Chondrocyte (in vitro differentiated cells): Measurements from ENCODE around the gene EXOC7. TPM values are rescaled to one million over a fixed set of nuclear protein-coding genes. Genes with fewer than 3 reads are reported as not detected.

Source experiments
- DNase-seq: peaks from one replicate; pipeline ENCODE4 v3.0.0; 2021; ENCODE audit warnings: mixed read lengths, low spot score
- H3K27ac Mint-ChIP-seq: one replicate; pipeline ENCODE4 v1.8.0; 2021; ENCODE audit warnings: mild to moderate bottlenecking, moderate library complexity, mixed read lengths; ENCODE audit not compliant: unreplicated experiment
- H3K27me3 Mint-ChIP-seq: 2 replicates; pipeline ENCODE4 v1.8.0; 2021; ENCODE audit warnings: low read depth, mixed read lengths
- H3K36me3 Mint-ChIP-seq: 2 replicates; pipeline ENCODE4 v1.8.0; 2021; ENCODE audit warnings: low read depth, mixed read lengths
- H3K4me1 Mint-ChIP-seq: 2 replicates; pipeline ENCODE4 v1.8.0; 2021; ENCODE audit warnings: low read depth, mild to moderate bottlenecking, mixed read lengths
- H3K4me3 Mint-ChIP-seq: one replicate; pipeline ENCODE4 v1.8.0; 2021; ENCODE audit warnings: mild to moderate bottlenecking, moderate library complexity, mixed read lengths; ENCODE audit not compliant: unreplicated experiment
- H3K9me3 Mint-ChIP-seq: 2 replicates; pipeline ENCODE4 v1.8.0; 2021; ENCODE audit warnings: low read depth, mixed read lengths
- total RNA-seq: library from RNA; stranded (reverse); gene quantifications from 3 replicates; pipeline ENCODE4 v1.2.1, GENCODE V29; 2021
- TF ChIP-seq, protein P1 (sequence below): fragments of 200-600 bp; sonication (generic); IDR thresholded peaks from 2 replicates; pipeline ENCODE4 v1.5.0; 2021; ENCODE audit warnings: antibody characterized with exemption, mild to moderate bottlenecking, moderate library complexity

Gene EXOC7
- total RNA-seq, 1 donor from 2014 or later = 131 TPM

GRCh38 chr17:76137351-76138233, 34.0 kb upstream of the EXOC7 start:
- H3K27ac Mint-ChIP-seq = peak overlapping the region; percentile 32
- H3K27me3 Mint-ChIP-seq = peaks cover 17% of the 10 kb centered on the region
- DNase-seq = peak; percentile 87
- peaks cover 18% of the 10 kb centered on the region for H3K4me1 Mint-ChIP-seq
- no peaks in the 10 kb centered on the region for H3K36me3 Mint-ChIP-seq
- H3K9me3 Mint-ChIP-seq = no peaks in the 10 kb centered on the region
- H3K4me3 Mint-ChIP-seq = no peak overlapping the region
- TF ChIP-seq, protein P1, sequence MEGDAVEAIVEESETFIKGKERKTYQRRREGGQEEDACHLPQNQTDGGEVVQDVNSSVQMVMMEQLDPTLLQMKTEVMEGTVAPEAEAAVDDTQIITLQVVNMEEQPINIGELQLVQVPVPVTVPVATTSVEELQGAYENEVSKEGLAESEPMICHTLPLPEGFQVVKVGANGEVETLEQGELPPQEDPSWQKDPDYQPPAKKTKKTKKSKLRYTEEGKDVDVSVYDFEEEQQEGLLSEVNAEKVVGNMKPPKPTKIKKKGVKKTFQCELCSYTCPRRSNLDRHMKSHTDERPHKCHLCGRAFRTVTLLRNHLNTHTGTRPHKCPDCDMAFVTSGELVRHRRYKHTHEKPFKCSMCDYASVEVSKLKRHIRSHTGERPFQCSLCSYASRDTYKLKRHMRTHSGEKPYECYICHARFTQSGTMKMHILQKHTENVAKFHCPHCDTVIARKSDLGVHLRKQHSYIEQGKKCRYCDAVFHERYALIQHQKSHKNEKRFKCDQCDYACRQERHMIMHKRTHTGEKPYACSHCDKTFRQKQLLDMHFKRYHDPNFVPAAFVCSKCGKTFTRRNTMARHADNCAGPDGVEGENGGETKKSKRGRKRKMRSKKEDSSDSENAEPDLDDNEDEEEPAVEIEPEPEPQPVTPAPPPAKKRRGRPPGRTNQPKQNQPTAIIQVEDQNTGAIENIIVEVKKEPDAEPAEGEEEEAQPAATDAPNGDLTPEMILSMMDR = no peak

DNA sequence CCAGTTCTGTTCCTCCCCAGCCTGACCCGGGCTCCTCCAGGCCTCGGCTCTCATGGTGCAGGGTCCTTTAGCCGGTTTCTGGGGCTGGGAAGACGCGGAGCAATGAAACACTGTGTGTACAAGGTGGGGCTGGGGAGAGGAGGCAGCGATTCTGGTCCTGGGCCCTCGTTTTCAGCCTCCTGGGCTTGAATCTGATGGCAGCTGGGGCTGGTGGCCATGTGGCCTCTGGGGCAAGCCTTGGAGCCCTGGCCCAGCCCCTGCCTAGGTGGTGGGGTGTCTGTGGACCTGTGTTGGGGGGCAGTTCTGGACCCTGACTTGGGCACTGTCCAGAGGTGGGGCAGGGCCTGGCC, 33.4 kb upstream of the EXOC7 start:
- Mint-ChIP-seq H3K4me3 (no peak overlapping the region), H3K36me3 (no peaks in the 10 kb centered on the region), H3K9me3 (no peaks in the 10 kb centered on the region), H3K4me1 (peaks cover 18% of the 10 kb centered on the region), H3K27me3 (peaks cover 17% of the 10 kb centered on the region), H3K27ac (no peak overlapping the region)
- DNase-seq = no peak
- TF ChIP-seq, protein P1 = no peak

DNA sequence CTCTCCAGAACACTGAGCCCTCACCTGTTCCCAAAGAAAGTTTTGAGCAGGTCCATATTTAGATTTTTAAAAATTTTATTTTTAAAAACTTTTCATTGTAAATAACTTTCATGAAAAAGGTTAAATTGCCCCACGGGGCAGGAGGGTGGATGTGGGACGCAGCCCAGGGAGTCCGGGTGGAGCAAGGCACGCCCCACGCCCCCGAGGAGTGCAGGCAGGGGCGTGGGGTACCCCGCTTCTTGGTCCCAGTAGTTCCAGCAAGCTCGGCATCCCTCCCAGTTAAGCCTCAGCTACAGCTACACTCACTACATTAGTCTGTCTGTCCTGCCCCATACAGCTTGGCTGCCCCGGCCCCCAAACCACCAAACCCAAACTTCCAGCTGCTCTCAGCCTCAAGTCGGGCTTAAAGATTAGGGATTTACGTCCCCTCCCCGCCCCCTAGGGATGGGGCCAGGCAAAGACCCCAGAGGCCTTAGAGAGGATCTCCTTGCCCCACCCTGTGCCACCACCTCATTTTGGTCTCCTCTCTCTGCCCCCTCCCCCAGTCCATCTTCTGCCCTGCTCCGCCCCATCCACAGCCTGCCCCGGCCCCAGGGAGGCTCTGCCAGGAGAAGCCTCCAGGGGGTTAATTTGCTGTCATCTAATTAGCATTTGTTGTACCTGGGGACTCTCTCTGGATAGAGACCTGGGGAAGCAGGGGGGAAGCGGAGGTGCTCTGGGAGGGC, 32.9 kb upstream of the EXOC7 start:
- Mint-ChIP-seq H3K4me1 (peaks cover 13% of the 10 kb centered on the region), H3K9me3 (no peaks in the 10 kb centered on the region), H3K27me3 (peaks cover 20% of the 10 kb centered on the region), H3K4me3 (no peak overlapping the region), H3K36me3 (no peaks in the 10 kb centered on the region), H3K27ac (no peak overlapping the region)
- DNase-seq = peak; percentile 59
- TF ChIP-seq, protein P1 = no peak

DNA sequence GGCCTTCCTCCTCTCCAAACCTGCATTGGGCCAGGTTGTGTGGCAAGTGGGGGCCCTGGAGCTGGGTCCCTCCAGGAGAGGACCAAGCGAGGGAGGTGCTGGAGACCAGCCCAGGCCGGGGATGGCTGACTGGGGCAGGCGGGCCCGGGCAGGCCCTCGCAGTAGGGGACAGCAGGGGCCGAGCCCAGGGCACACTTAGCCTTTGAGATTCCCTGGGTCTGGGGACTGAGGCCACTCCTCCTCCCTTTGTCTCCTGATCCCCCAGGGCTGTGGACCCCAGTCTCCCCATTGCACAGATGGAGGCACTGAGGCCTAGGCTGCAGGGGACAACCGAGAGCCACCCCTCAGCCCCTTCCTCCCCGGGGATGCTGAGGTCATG, 32.2 kb upstream of the EXOC7 start:
- Mint-ChIP-seq H3K27ac (no peak overlapping the region), H3K9me3 (no peaks in the 10 kb centered on the region), H3K4me3 (no peak overlapping the region), H3K27me3 (peaks cover 24% of the 10 kb centered on the region), H3K36me3 (no peaks in the 10 kb centered on the region), H3K4me1 (peaks cover 13% of the 10 kb centered on the region)
- peak; percentile 61 for DNase-seq
- TF ChIP-seq, protein P1 = no peak

GRCh38 chr17:76134911-76135809, 31.6 kb upstream of the EXOC7 start:
- no peaks in the 10 kb centered on the region for H3K36me3 Mint-ChIP-seq
- H3K4me1 Mint-ChIP-seq = peaks cover 13% of the 10 kb centered on the region
- TF ChIP-seq, protein P1 = no peak
- H3K27ac Mint-ChIP-seq = no peak overlapping the region
- no peaks in the 10 kb centered on the region for H3K9me3 Mint-ChIP-seq
- H3K27me3 Mint-ChIP-seq = peaks cover 24% of the 10 kb centered on the region
- peak; percentile 66 for DNase-seq
- H3K4me3 Mint-ChIP-seq = no peak overlapping the region
